ENCODE data around the gene SELENOO. TPM values are rescaled to one million over a fixed set of nuclear protein-coding genes. Genes with fewer than 3 reads are reported as not detected.

SELENOO gene
- polyA plus RNA-seq, 4 donors: 14.9 to 26.2 (median 17.1) TPM

- no peak for DNase-seq (ENCODE audit: low read depth in 4 of 4, low spot score in 3 of 4)
Measured at GRCh38 chr22:50227579-50228215, 26.9 kb downstream of the SELENOO start.

DNA sequence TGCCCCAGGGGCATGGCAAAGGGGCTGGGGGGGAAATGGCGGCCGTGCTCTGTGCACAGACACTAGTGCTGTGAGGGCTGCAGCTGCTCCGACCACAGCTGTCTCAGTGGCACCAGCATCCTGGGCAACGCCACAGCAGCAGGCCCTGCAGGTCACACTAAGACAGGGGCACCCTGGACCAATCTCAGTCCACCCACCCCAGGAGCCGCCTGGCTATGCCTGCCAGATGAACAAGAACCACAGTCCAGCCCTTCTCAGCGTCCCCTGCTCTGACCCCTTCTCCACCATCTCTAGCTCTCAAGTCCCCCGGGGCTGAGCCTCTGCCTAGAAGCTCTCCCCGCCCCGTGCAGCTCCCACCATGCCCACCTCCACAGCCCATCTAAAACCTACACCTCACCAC lies 27.6 kb downstream of the SELENOO start:
- DNase-seq (ENCODE audit: low read depth in 4 of 4, low spot score in 3 of 4): no peak

DNA sequence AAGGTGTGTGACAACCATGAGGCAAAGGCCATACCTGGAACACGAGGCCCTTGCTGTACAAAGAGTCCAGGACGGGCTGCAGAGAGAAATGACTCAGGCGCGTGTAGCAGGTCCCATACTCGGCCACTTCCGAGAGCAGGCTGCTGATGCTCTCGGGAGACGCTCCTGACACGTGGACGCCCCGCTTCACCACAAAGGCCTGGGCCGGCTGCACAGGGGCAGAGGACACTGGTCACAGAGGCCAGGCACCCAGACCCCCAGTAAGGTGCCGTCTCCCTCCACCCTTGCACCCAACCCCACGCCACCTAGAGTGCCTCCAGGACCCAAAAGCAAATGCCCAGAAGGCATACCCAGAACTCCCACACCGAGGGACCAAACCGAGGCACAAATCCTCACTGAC lies 28.6 kb downstream of the SELENOO start:
- DNase-seq (ENCODE audit: low read depth in 4 of 4, low spot score in 3 of 4): no peak

DNA sequence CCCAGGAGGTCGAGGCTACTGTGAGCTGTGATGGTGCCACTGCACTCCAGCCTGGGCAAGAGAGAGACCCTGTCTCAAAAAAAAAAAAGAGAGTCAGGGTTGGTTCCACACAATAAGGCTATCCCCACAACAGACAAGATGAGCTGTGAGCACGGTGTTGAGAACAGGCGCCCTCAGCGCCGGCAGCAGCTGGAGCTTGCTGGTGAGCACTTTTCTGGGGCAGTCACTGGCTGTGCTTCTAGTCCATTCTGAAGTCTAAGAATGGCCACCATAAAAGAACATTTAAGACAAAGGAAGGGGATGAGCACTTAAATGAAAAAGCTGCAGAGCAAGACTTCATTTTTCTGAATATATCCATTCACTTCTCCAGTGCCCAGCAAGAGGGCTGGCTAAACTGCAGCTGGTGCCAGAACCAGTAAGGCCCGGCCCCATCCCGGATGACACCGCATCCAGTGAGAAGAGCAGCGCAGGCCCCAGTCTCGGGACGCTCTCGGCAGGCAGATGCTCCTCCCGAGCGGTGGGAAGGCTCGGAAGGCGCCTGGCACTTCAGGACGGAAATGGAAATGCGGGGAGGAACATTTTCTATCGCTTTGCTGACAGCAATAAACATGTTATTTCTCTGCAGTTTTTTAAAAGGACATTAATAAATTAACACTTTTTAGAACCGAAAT lies 31.8 kb downstream of the SELENOO start:
- no peak for DNase-seq (ENCODE audit: low read depth in 4 of 4, low spot score in 3 of 4)

GRCh38 chr22:50233223-50233622 lies 32.4 kb downstream of the SELENOO start:
- DNase-seq (ENCODE audit: low read depth in 4 of 4, low spot score in 3 of 4): no peak

DNA sequence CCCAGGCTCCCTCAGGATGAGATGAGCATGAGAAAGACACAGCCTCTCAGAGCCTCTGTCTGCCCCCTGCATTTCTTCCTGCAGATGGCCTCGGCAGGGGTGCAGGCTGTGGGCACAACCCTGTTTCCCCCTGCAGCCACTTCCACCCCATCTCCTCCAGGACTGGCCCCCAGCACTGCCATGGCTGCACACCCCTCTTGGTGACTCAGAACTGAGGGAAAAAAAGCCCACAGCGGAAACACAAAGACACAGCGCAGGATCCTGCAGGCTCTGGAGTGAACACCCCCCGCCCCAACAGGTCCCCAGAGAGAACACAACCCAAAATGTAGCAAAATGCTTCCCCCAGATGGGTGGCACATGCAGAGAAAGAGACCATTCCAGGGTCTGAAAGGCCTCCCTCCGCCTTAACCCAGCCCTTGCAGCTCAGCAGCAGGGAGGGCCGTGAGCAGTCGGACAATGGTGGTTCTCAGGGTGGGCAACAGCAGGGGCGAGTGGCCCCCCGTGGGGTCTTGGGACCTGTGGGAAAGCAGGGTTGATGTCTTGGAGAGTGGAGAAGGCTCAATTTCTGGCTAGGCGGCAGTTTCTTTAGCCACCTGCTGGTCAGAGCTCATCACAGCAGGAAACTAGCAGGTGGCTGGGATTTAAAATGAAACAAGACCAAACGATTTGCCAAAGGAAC lies 36.1 kb downstream of the SELENOO start:
- no peak for DNase-seq (ENCODE audit: low read depth in 4 of 4, low spot score in 3 of 4)

GRCh38 chr22:50238755-50239154 lies 37.9 kb downstream of the SELENOO start:
- DNase-seq (ENCODE audit: low read depth in 4 of 4, low spot score in 3 of 4): no peak

GRCh38 chr22:50242406-50242949 lies 41.7 kb downstream of the SELENOO start:
- no peak for DNase-seq (ENCODE audit: low read depth in 4 of 4, low spot score in 3 of 4)

GRCh38 chr22:50243685-50244419 lies 43.0 kb downstream of the SELENOO start:
- DNase-seq (ENCODE audit: low read depth in 4 of 4, low spot score in 3 of 4): no peak

GRCh38 chr22:50244420-50245213 lies 43.8 kb downstream of the SELENOO start, which contains the start of gene TUBGCP6:
TSS of gene TUBGCP6 (minus strand) at chr22:50245023. CDS start at chr22:50244459, 564 bp downstream.
- peak; percentile 88 to 92 (median 90) for DNase-seq (ENCODE audit: low read depth in 4 of 4, low spot score in 3 of 4)

DNA sequence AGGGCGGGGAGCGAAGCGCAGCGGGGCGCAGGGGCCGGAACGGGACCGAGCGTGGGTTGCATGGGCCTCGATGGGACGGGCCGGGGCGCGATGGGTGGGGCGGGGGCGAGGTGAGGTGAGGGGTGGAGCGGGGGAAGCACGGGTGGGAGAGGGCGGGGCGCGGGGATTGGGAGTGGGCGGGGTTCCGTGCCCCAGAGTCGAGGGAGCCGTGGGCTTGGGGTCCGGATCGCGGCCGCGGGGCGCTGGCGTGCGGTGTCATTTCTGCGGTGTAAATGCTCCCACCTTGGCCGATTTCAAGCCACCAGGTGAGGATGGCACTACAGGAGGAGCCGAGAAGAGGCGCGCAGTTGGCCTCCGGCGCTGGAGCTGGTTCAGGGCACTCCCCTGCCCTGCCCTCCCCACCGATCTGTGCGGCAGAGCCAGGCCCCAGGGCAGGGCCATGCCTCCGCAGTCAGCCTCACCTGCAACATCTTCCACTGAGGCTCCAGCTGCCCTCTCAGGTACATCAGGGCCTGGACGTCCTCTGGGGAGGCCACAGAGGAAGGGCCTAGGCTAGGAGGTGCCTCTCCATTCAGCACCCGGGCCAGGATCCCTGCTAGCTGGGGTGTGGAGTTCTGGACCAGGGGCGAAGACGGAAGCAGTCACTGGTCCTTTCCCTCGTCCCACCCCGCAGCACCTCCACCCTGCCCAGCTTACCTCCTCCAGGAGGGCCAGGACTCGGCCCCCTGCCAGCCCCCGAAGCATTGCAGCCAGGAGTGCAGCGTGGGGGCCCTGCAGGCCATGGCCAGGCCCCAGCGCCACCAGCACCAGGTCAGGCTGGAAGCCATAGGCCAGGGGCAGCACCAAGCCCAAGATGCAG lies 44.6 kb downstream of the SELENOO start:
- no peak for DNase-seq (ENCODE audit: low read depth in 4 of 4, low spot score in 3 of 4)

DNA sequence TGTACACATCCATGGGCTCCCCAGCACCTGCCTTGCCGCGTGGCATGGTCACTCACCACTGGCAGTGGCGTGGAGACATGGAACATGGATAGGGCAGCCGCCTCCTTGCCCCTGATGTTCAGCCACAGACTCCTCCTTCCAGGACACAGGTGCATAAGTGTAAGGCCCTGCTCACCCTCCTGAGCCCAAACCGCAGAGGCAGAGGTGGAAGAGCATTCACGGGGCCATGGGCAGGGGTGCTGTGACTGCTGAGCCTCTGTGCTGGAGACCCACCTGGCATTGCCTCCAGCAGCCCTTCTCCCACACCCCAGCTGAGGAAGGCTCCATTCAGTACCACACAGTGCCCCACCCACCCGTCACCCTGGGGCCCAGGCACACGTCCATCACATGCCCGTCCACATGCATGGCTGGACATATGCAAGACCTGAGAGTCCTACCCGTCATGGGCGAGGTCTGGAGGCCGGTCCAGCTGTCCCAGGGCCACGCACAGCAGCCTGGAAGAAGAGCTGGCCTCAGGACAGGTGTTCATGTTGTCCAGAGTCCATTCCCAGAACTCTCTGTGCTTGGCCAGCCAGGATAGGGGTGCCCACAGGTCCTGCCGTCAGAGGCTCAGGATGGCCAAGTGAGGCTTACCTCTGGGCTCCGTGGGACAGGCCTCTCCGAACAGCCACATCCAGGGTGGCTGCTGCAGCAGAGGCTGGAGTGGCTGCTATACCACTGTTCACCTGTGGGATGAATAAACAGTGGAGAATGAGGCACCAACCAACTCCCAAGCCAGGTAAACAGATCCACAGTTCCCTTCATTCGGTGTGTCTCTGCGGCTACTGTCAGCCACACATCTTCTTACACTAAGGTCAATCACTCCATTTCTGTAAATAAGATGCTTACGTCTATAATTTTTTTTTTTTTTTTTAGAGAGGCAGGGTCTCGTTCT lies 45.7 kb downstream of the SELENOO start:
- no peak for DNase-seq (ENCODE audit: low read depth in 4 of 4, low spot score in 3 of 4)

DNA sequence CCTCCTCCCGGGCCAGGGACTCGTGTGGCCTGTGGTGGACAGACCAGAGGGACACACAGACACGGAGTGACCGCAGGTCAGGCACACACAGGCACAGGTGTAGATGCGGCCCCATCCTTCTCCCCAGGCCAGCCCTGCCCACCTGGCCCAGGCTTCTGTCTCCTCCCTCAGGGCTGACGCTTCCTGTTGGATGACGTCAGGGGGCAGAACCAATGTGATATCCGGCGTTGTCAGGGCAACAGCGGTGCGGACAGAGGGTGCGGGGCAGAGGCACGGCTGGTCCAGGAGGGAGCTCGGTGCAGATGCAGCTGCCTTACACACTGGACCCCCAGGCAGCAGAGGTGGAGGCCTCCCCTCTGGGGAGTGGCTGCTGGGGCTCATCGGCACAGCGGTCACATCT lies 46.9 kb downstream of the SELENOO start:
- DNase-seq (ENCODE audit: low read depth in 4 of 4, low spot score in 3 of 4): no peak

DNA sequence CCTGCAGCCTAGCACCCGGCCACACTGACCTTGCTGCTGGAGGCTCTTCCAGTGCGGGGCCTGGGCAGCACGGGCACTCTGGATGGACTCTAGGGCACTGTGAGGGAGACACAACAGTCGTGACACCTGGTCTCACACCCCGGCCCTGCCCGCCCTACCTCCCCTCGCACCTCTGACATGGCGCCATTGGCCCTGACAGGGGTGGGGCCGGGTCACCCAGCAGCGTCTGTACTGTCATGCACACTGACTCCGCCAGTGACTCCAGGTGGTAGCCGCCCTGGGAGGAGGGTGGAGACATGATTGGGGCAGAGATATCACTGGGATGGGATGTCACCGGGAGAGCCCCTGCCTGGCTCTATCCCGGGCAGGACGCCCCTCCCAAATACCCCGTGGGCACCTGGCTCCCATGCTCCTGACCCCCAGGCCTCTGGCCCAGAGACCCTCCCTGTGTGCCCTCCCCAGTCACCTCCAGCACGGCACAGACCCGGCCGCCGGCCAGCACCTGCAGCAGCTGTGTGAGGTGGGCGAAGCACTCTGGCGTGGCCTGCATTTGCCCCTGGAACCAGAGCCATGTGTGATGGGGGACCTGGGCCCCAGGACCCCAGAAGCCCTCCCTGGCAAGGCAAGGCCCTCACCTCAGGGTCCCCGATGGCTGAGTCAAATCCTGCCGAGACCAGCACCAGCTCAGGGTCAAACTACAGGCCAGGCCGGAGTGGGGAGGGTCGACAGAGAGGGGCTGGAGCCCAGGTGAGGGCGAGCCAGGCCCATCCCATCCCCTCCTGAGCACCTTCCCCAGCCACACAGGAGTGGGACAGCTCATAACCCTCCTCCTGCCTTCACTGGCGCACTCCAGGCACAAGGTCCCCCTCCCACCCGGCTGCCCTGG lies 47.6 kb downstream of the SELENOO start:
- DNase-seq (ENCODE audit: low read depth in 4 of 4, low spot score in 3 of 4): no peak

DNA sequence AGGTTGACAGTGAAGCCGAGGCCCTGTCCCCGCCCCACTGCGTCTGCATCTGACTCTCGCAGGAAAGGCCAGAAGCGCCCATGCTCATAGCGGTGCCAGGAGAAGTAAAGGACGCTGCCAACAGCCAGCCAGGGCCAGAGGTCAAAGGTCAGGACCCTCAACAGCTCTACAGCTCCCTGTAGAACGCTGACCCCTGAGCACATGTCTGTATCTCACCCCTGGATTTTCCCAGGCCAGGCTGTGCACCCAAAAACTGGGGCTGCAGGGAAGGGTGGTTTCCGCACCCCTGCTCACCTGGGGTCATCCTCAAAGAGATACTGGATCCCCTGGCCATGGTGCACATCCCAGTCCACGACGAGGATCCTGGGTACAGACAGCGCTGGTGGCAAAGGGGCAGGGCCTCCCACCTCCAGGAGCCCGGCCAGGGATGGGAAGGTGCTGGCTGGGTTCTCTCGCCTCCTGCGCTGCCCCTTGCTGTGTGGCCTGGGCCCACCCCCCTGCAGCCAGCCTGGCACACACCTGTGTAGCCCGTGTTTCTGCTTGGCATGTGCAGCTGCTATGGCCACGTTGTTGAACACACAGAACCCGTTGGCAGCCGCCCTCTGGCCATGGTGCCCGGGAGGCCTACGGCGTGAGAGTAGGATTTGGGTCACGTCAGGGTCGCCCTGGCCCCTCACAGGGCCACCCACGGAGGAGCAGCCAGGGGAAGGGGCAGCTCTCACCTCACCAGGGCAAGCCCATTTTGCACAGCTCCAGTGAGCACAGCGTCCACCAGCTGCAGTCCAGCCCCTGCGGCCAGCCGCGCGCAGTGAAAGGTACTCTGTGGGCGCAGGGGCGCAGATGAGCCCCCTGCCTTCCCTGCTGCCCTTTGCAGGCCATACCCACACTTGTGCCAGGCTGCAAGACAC lies 48.8 kb downstream of the SELENOO start:
- no peak for DNase-seq (ENCODE audit: low read depth in 4 of 4, low spot score in 3 of 4)

- DNase-seq (ENCODE audit: low read depth in 4 of 4, low spot score in 3 of 4): no peak
Measured at GRCh38 chr22:50250249-50250554, 49.4 kb downstream of the SELENOO start.

Measured in right renal pelvis (tissue), 4 donors.